GM10248 (cell line): ENCODE measurements around the gene UEVLD.

Experiments
- CTCF ChIA-PET: fragments of 300-600 bp; sonication (Branson Sonifier 250); formaldehyde crosslinking; extraction: SDS; loops from one replicate; lab custom pipeline; 2021; ENCODE audit warnings: antibody characterized with exemption; lab: Yijun Ruan, JAX
- POLR2A ChIA-PET: fragments of 350-650 bp; sonication (Branson Sonifier 250); formaldehyde crosslinking; extraction: SDS; loops from one replicate; lab custom pipeline; 2020; ENCODE audit warnings: antibody characterized with exemption; lab: Yijun Ruan, JAX
- DNase-seq: peaks from one replicate; pipeline ENCODE4 v3.0.0; 2012; ENCODE audit errors: extremely low spot score
- CTCF ChIP-seq: IDR thresholded peaks from 2 replicates; pipeline ENCODE4 v1.5.1; 2012; ENCODE audit warnings: mild to moderate bottlenecking, low read depth; ENCODE audit errors: extremely low read depth, missing control alignments, control extremely low read depth

Gene UEVLD

GRCh38 chr11:18490319-18490718 lies 98.2 kb downstream of the UEVLD start:
- TF ChIP-seq CTCF = no peak
- CTCF ChIA-PET = interaction anchor here (1.3 to 2.1 kb wide), 3 partner anchors 14 to 33 kb away, joined by 3 to 6 read pairs (median 5); no protein-coding TSS in a partner anchor
- no peak for DNase-seq
- POLR2A ChIA-PET = no interaction called here

- ChIA-PET POLR2A (no interaction called here), CTCF (no interaction called here)
- TF ChIP-seq CTCF = no peak
- DNase-seq = peak; percentile 36
Measured at GRCh38 chr11:18485913-18486528, 102.5 kb downstream of the UEVLD start.
